OCI-LY1 (cell line): ENCODE measurements around the gene IL1RAPL1.
"Not testable (repeated sequence)": the region's sequence is repeated elsewhere in the genome, so short reads cannot be mapped to it uniquely, and the experiment has no call there.

Experiments
- H2AFZ ChIP-seq: fragments of 200-600 bp; sonication (generic), shearing (Covaris generic); 2 replicates; pipeline ENCODE4 v1.6.0; 2014; ENCODE audit warnings: antibody characterized with exemption, mild to moderate bottlenecking, low read length
- H3F3A ChIP-seq: fragments of 200-600 bp; sonication (generic), shearing (Covaris generic); 2 replicates; pipeline ENCODE4 v1.6.0; 2014; ENCODE audit warnings: mild to moderate bottlenecking, antibody characterized with exemption, low read length, moderate library complexity; ENCODE audit not compliant: insufficient read depth
- H3K27ac ChIP-seq: fragments of 200-600 bp; sonication (generic); 2 replicates; pipeline ENCODE4 v1.5.1; 2014; ENCODE audit warnings: low read length, mixed run types, mild to moderate bottlenecking, low read depth; ENCODE audit not compliant: poor library complexity, severe bottlenecking
- H3K27me3 ChIP-seq: fragments of 200-600 bp; sonication (generic); 2 replicates; pipeline ENCODE4 v1.6.0; 2014; ENCODE audit warnings: antibody characterized with exemption, mild to moderate bottlenecking, low read length, moderate library complexity; ENCODE audit not compliant: insufficient read depth
- H3K36me3 ChIP-seq: fragments of 200-600 bp; sonication (generic); 2 replicates; pipeline ENCODE4 v1.6.1; 2014; ENCODE audit warnings: mild to moderate bottlenecking, antibody characterized with exemption, low read length, moderate library complexity, mixed read lengths; ENCODE audit not compliant: insufficient read depth
- H3K4me1 ChIP-seq: fragments of 200-600 bp; sonication (generic); 2 replicates; pipeline ENCODE4 v1.5.1; 2014; ENCODE audit warnings: mild to moderate bottlenecking, low read length, moderate library complexity; ENCODE audit not compliant: insufficient read depth, severe bottlenecking
- H3K4me2 ChIP-seq: fragments of 200-600 bp; sonication (generic), shearing (Covaris generic); 2 replicates; pipeline ENCODE4 v1.6.1; 2014; ENCODE audit warnings: low read length
- H3K4me3 ChIP-seq: fragments of 200-600 bp; sonication (generic); 2 replicates; pipeline ENCODE4 v1.5.1; 2014; ENCODE audit warnings: low read length, low read depth, mild to moderate bottlenecking, mixed read lengths; ENCODE audit not compliant: poor library complexity, severe bottlenecking
- H3K79me2 ChIP-seq: fragments of 200-600 bp; shearing (Covaris generic); 2 replicates; pipeline ENCODE4 v1.6.1; 2016; ENCODE audit warnings: mixed run types, low read length, mixed read lengths; ENCODE audit not compliant: insufficient read depth
- H3K9ac ChIP-seq: fragments of 200-600 bp; sonication (generic), shearing (Covaris generic); 2 replicates; pipeline ENCODE4 v1.6.1; 2014; ENCODE audit warnings: mild to moderate bottlenecking, low read length, mixed read lengths
- H3K9me2 ChIP-seq: fragments of 200-600 bp; sonication (generic), shearing (Covaris generic); 2 replicates; pipeline ENCODE4 v1.6.1; 2014; ENCODE audit warnings: low read depth, mild to moderate bottlenecking, low read length, mixed read lengths
- H3K9me3 ChIP-seq: fragments of 200-600 bp; shearing (Covaris generic); 2 replicates; pipeline ENCODE4 v1.6.1; 2014; ENCODE audit warnings: low read length, mixed read lengths
- H4K20me1 ChIP-seq: fragments of 200-600 bp; sonication (generic), shearing (Covaris generic); 2 replicates; pipeline ENCODE4 v1.6.0; 2016; ENCODE audit warnings: mild to moderate bottlenecking, low read length; ENCODE audit not compliant: insufficient read depth
- CTCF ChIP-seq: fragments of 200-600 bp; sonication (generic), shearing (Covaris generic); IDR thresholded peaks from 2 replicates; pipeline ENCODE4 v1.5.1; 2017; ENCODE audit warnings: mild to moderate bottlenecking, antibody characterized with exemption, low read length, moderate library complexity, mixed read lengths
- EZH2 ChIP-seq: fragments of 200-600 bp; sonication (generic), shearing (Covaris generic); IDR thresholded peaks from 2 replicates; pipeline ENCODE4 v1.8.0; 2017; ENCODE audit warnings: borderline replicate concordance, mixed run types, mild to moderate bottlenecking, antibody characterized with exemption, low read length, moderate library complexity, mixed read lengths

Gene IL1RAPL1

DNA sequence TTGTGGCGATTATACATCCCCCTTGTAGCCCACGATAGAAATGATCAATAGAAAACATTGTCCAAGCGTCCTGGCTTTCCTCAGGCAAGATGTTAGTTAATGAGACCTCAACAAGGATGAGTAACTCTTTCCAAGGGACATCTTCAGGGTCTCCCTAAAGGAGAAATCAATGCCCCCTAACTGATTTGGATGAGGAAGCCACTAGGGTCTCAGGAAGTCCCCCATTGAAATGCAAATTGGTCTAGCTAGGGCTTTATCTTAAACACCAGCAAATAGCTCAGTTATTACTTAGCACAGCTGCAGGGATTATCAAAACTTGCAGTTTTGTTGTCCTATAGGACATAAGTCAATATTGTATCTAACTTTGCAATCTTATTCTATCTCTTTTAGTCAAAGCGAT is 721.5 kb downstream of the IL1RAPL1 start:
- TF ChIP-seq EZH2 (no peak), CTCF (no peak)

GRCh38 chrX:29315931-29316330 is 728.7 kb downstream of the IL1RAPL1 start:
- Histone ChIP-seq H3K9me2 (no peaks in the 10 kb centered on the region), H3K4me3 (no peak overlapping the region), H4K20me1 (no peaks in the 10 kb centered on the region), H3K27ac (no peak overlapping the region), H3K9ac (no peak overlapping the region), H3K27me3 (no peaks in the 10 kb centered on the region), H2AFZ (no peak overlapping the region), H3K4me1 (no peaks in the 10 kb centered on the region), H3F3A (no peaks in the 10 kb centered on the region), H3K9me3 (no peaks in the 10 kb centered on the region), H3K79me2 (no peaks in the 10 kb centered on the region), H3K4me2 (no peak overlapping the region), H3K36me3 (no peaks in the 10 kb centered on the region)
- no peak for TF ChIP-seq EZH2
- no peak for TF ChIP-seq CTCF

More for the DNA sequence above, 721.5 kb downstream of the IL1RAPL1 start:
- Histone ChIP-seq H4K20me1 (no peaks in the 10 kb centered on the region), H3F3A (no peaks in the 10 kb centered on the region), H3K79me2 (no peaks in the 10 kb centered on the region), H3K9me3 (no peaks in the 10 kb centered on the region), H3K4me3 (no peak overlapping the region), H3K9me2 (no peaks in the 10 kb centered on the region), H3K9ac (no peak overlapping the region), H3K4me2 (no peak overlapping the region), H3K27me3 (no peaks in the 10 kb centered on the region), H3K4me1 (no peaks in the 10 kb centered on the region), H3K36me3 (no peaks in the 10 kb centered on the region), H3K27ac (no peak overlapping the region), H2AFZ (no peak overlapping the region)

- no peak overlapping the region for H3K4me2 ChIP-seq
- H3K36me3 ChIP-seq: no peaks in the 10 kb centered on the region
- no peaks in the 10 kb centered on the region for H3F3A ChIP-seq
- H3K4me1 ChIP-seq: no peaks in the 10 kb centered on the region
- no peaks in the 10 kb centered on the region for H4K20me1 ChIP-seq
- no peak overlapping the region for H3K9ac ChIP-seq
- H3K27me3 ChIP-seq: no peaks in the 10 kb centered on the region
- H2AFZ ChIP-seq: no peak overlapping the region
- no peak for TF ChIP-seq CTCF
- TF ChIP-seq EZH2: no peak
- no peaks in the 10 kb centered on the region for H3K9me2 ChIP-seq
- H3K27ac ChIP-seq: no peak overlapping the region
- H3K9me3 ChIP-seq: no peaks in the 10 kb centered on the region
- no peaks in the 10 kb centered on the region for H3K79me2 ChIP-seq
- H3K4me3 ChIP-seq: no peak overlapping the region
These were observed 730.8 kb downstream of the IL1RAPL1 start for GRCh38 chrX:29318012-29318411.

GRCh38 chrX:29332429-29332828 is 745.2 kb downstream of the IL1RAPL1 start:
- H2AFZ ChIP-seq, H3K4me3 ChIP-seq, H3K36me3 ChIP-seq, H3K27ac ChIP-seq, H3K4me2 ChIP-seq, H3K9me2 ChIP-seq, H3K79me2 ChIP-seq, H3F3A ChIP-seq, H3K4me1 ChIP-seq, H3K27me3 ChIP-seq, H3K9me3 ChIP-seq, H3K9ac ChIP-seq, H4K20me1 ChIP-seq: not testable (repeated sequence)

GRCh38 chrX:29333091-29333490 is 745.8 kb downstream of the IL1RAPL1 start:
- not testable (repeated sequence) for H2AFZ ChIP-seq, H3F3A ChIP-seq, H4K20me1 ChIP-seq, H3K79me2 ChIP-seq, H3K9me3 ChIP-seq, H3K4me3 ChIP-seq, H3K36me3 ChIP-seq, H3K9me2 ChIP-seq, H3K4me2 ChIP-seq, H3K9ac ChIP-seq, H3K27ac ChIP-seq, H3K4me1 ChIP-seq, H3K27me3 ChIP-seq
